Loucy (cell line): ENCODE results near the gene CDH8.

Experiments
- H2AFZ ChIP-seq: fragments of 200-600 bp; sonication (generic); 2 replicates; pipeline ENCODE4 v1.6.0; 2016; ENCODE audit warnings: antibody characterized with exemption, mild to moderate bottlenecking, low read length, moderate library complexity
- H3F3A ChIP-seq: fragments of 200-600 bp; 2 replicates; pipeline ENCODE4 v1.6.0; 2016; ENCODE audit warnings: antibody characterized with exemption, low read depth, mild to moderate bottlenecking
- H3K27me3 ChIP-seq: fragments of 200-600 bp; sonication (generic); 2 replicates; pipeline ENCODE4 v1.6.1; 2014; ENCODE audit warnings: low read length, mild to moderate bottlenecking; ENCODE audit not compliant: insufficient read depth, poor library complexity, severe bottlenecking
- H3K36me3 ChIP-seq: fragments of 200-600 bp; sonication (generic); 2 replicates; pipeline ENCODE4 v1.6.1; 2016; ENCODE audit warnings: low read length; ENCODE audit not compliant: insufficient read depth
- H3K4me1 ChIP-seq: fragments of 200-600 bp; sonication (generic); 2 replicates; pipeline ENCODE4 v1.5.1; 2014; ENCODE audit warnings: low read length, mild to moderate bottlenecking; ENCODE audit not compliant: insufficient read depth, poor library complexity, severe bottlenecking
- H3K4me2 ChIP-seq: fragments of 200-600 bp; sonication (generic); 2 replicates; pipeline ENCODE4 v1.6.0; 2014; ENCODE audit warnings: antibody characterized with exemption, low read length, low read depth, mild to moderate bottlenecking; ENCODE audit not compliant: poor library complexity, severe bottlenecking
- H3K4me3 ChIP-seq: fragments of 200-600 bp; sonication (generic); 2 replicates; pipeline ENCODE4 v1.5.1; 2014; ENCODE audit warnings: low read length, mild to moderate bottlenecking, mixed read lengths; ENCODE audit not compliant: poor library complexity, severe bottlenecking
- H3K79me2 ChIP-seq: fragments of 200-600 bp; sonication (generic); 2 replicates; pipeline ENCODE4 v1.6.1; 2014; ENCODE audit warnings: low read length; ENCODE audit not compliant: insufficient read depth
- H3K9ac ChIP-seq: fragments of 200-600 bp; sonication (generic); 2 replicates; pipeline ENCODE4 v1.6.0; 2014; ENCODE audit warnings: mild to moderate bottlenecking, low read depth, low read length, moderate library complexity; ENCODE audit not compliant: poor library complexity, severe bottlenecking
- H3K9me2 ChIP-seq: fragments of 200-600 bp; sonication (generic); replicated peaks from 2 replicates; pipeline ENCODE4 v1.6.1; 2016; ENCODE audit warnings: low read depth, low read length, mixed read lengths
- H3K9me3 ChIP-seq: fragments of 200-600 bp; sonication (generic); 2 replicates; pipeline ENCODE4 v1.6.1; 2014; ENCODE audit warnings: mild to moderate bottlenecking, antibody characterized with exemption, low read length, low read depth; ENCODE audit not compliant: insufficient read depth
- H4K20me1 ChIP-seq: fragments of 200-600 bp; sonication (generic); 2 replicates; pipeline ENCODE4 v1.6.0; 2014; ENCODE audit warnings: antibody characterized with exemption, low read length, mild to moderate bottlenecking; ENCODE audit not compliant: insufficient read depth, poor library complexity, severe bottlenecking
- EZH2phosphoT487 ChIP-seq: fragments of 200-600 bp; IDR thresholded peaks from 2 replicates; pipeline ENCODE4 v1.6.1; 2018; ENCODE audit warnings: antibody characterized with exemption, mild to moderate bottlenecking, moderate library complexity, borderline replicate concordance
- TF ChIP-seq, protein P1 (sequence below): fragments of 200-600 bp; sonication (generic); conservative IDR thresholded peaks from 2 replicates; pipeline ENCODE4 v1.5.1; 2014; ENCODE audit warnings: mild to moderate bottlenecking, antibody characterized with exemption, low read length

Gene CDH8

DNA sequence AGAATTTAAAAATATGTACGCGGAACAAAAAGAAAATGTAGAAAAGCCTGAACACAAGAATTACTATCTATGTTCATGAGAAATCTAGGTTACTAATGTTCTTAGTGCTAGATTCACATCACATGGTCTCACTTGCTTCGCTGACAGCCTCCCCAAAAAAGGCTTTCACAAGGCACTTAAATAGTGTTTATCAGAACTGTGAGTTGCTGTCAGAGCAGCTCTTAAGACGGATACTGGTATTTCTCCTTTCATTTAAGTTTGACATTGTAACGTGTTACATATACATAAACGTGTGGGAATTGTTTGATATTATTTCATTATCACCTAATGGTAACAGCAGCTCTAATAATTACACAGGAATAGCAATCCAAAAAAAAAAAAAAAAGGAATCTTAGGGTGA lies 150.9 kb downstream of the CDH8 start:
- H3K36me3 ChIP-seq: no peaks in the 10 kb centered on the region
- no peaks in the 10 kb centered on the region for H3K9me3 ChIP-seq
- no peaks in the 10 kb centered on the region for H3K27me3 ChIP-seq
- H3K9ac ChIP-seq: no peak overlapping the region
- H4K20me1 ChIP-seq: no peaks in the 10 kb centered on the region
- TF ChIP-seq, protein P1, sequence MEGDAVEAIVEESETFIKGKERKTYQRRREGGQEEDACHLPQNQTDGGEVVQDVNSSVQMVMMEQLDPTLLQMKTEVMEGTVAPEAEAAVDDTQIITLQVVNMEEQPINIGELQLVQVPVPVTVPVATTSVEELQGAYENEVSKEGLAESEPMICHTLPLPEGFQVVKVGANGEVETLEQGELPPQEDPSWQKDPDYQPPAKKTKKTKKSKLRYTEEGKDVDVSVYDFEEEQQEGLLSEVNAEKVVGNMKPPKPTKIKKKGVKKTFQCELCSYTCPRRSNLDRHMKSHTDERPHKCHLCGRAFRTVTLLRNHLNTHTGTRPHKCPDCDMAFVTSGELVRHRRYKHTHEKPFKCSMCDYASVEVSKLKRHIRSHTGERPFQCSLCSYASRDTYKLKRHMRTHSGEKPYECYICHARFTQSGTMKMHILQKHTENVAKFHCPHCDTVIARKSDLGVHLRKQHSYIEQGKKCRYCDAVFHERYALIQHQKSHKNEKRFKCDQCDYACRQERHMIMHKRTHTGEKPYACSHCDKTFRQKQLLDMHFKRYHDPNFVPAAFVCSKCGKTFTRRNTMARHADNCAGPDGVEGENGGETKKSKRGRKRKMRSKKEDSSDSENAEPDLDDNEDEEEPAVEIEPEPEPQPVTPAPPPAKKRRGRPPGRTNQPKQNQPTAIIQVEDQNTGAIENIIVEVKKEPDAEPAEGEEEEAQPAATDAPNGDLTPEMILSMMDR: no peak
- TF ChIP-seq EZH2phosphoT487: no peak
- no peak overlapping the region for H2AFZ ChIP-seq
- H3K4me1 ChIP-seq: no peaks in the 10 kb centered on the region
- no peaks in the 10 kb centered on the region for H3K9me2 ChIP-seq
- H3K4me3 ChIP-seq: no peak overlapping the region
- no peaks in the 10 kb centered on the region for H3K79me2 ChIP-seq
- H3K4me2 ChIP-seq: no peak overlapping the region
- H3F3A ChIP-seq: no peaks in the 10 kb centered on the region

- no peaks in the 10 kb centered on the region for H3K4me1 ChIP-seq
- H3K4me2 ChIP-seq: no peak overlapping the region
- no peaks in the 10 kb centered on the region for H3F3A ChIP-seq
- H3K9me3 ChIP-seq: no peaks in the 10 kb centered on the region
- H3K36me3 ChIP-seq: no peaks in the 10 kb centered on the region
- no peaks in the 10 kb centered on the region for H3K27me3 ChIP-seq
- no peak for TF ChIP-seq EZH2phosphoT487
- TF ChIP-seq, protein P1: no peak
- H2AFZ ChIP-seq: no peak overlapping the region
- H3K9ac ChIP-seq: no peak overlapping the region
- H4K20me1 ChIP-seq: no peaks in the 10 kb centered on the region
- no peaks in the 10 kb centered on the region for H3K79me2 ChIP-seq
- H3K4me3 ChIP-seq: no peak overlapping the region
- no peaks in the 10 kb centered on the region for H3K9me2 ChIP-seq
These were observed 156.9 kb downstream of the CDH8 start for GRCh38 chr16:61879306-61879705.

GRCh38 chr16:61877436-61877835 lies 158.8 kb downstream of the CDH8 start:
- Histone ChIP-seq H3K79me2 (no peaks in the 10 kb centered on the region), H3F3A (no peaks in the 10 kb centered on the region), H3K4me3 (no peak overlapping the region), H3K4me1 (no peaks in the 10 kb centered on the region), H3K36me3 (no peaks in the 10 kb centered on the region), H2AFZ (no peak overlapping the region), H3K9ac (no peak overlapping the region), H3K4me2 (no peak overlapping the region), H3K27me3 (no peaks in the 10 kb centered on the region), H4K20me1 (no peaks in the 10 kb centered on the region), H3K9me3 (no peaks in the 10 kb centered on the region), H3K9me2 (no peaks in the 10 kb centered on the region)
- TF ChIP-seq EZH2phosphoT487: no peak
- TF ChIP-seq, protein P1: no peak
